Transverse colon (tissue), 4 donors: ENCODE data around the gene TLR3. TPM values are rescaled to one million over a fixed set of nuclear protein-coding genes. Genes with fewer than 3 reads are reported as not detected.

Source experiments
- DNase-seq: peaks from one replicate; pipeline ENCODE4 v3.0.0-alpha.2; 2019
- H3K27ac ChIP-seq, 4 donors: fragments of 200-600 bp; sonication (generic); 2 replicates each; pipeline ENCODE4 v1.5.1; 2016 to 2018; ENCODE audit warnings: inconsistent platforms in 4 of 4
- H3K27me3 ChIP-seq: fragments of 200-600 bp; sonication (generic); 2 replicates; pipeline ENCODE4 v1.5.1; 2017; ENCODE audit warnings: inconsistent platforms
- H3K36me3 ChIP-seq, 4 donors: fragments of 200-600 bp; sonication (generic); 2 replicates each; pipeline ENCODE4 v1.5.1; 2017 to 2019; ENCODE audit warnings: inconsistent platforms in 4 of 4
- H3K4me1 ChIP-seq, 4 donors: fragments of 200-600 bp; sonication (generic); 2 replicates each; pipeline ENCODE4 v1.5.1; 2017 to 2020; ENCODE audit warnings: inconsistent platforms in 4 of 4
- H3K4me3 ChIP-seq, 4 donors: fragments of 200-600 bp; sonication (generic); 1 replicate in 1 of 4; 2 replicates in 3 of 4; pipeline versions ENCODE4 v1.5.1 to v1.6.1; 2017 to 2019; ENCODE audit warnings: inconsistent platforms in 4 of 4
- H3K9me3 ChIP-seq, 2 donors: fragments of 200-600 bp; sonication (generic); 2 replicates each; pipeline ENCODE4 v1.5.1; 2017 to 2019; ENCODE audit warnings: inconsistent platforms in 2 of 2
- EP300 ChIP-seq: sonication (generic); formaldehyde crosslinking; IDR thresholded peaks from one replicate; pipeline ENCODE4 v1.6.1; 2017; ENCODE audit warnings: antibody characterized with exemption, low read depth
- POLR2A ChIP-seq: fragments of 450-650 bp; IDR thresholded peaks from one replicate; pipeline ENCODE4 v1.6.1; 2016; ENCODE audit warnings: antibody characterized with exemption, mild to moderate bottlenecking, moderate library complexity
- POLR2AphosphoS5 ChIP-seq, 3 donors: sonication (generic); formaldehyde crosslinking; IDR thresholded peaks; one replicate each; pipeline ENCODE4 v1.6.1; 2016; ENCODE audit warnings: antibody characterized with exemption in 3 of 3
- WGBS, 2 donors: methylation state at CpG; one replicate each; pipeline ENCODE4 v1.1.5; 2018; ENCODE audit warnings: low coverage in 1 of 2; 5-methylcytosine and 5-hydroxymethylcytosine counted together
- in situ Hi-C, 4 donors: fragments of 200-750 bp; cut with MboI; loops; one replicate each; pipeline versions ENCODE4 v1.15.0 to v1.15.1; 2017; ENCODE audit warnings: low sequenced_read_pairs in 3 of 4, low pct_ligation_motif_present in 1 of 4, low pct_unique_long_range_greater_than_20kb in 1 of 4
- intact Hi-C: fragments of 100-400 bp; cut with DNase I; formaldehyde crosslinking; loops from one replicate; pipeline ENCODE4 v1.15.1; 2023; ENCODE audit warnings: low total_unique reads
- total RNA-seq, 4 donors: library from RNA; depleted of rRNA; stranded (reverse); fragments of >200 nt; gene quantifications; one replicate each; pipeline ENCODE4 v1.1.0, GENCODE V29; 2016
- TF ChIP-seq, protein P1 (sequence below), 5 experiments: fragments of 200-600 bp in 3 of 5; fragments of 450-650 bp in 2 of 5; sonication (generic) in 3 of 5; IDR thresholded peaks; 1 replicate in 2 of 5; 2 replicates in 3 of 5; pipeline ENCODE4 v1.5.1; 2016 to 2017; ENCODE audit warnings: antibody characterized with exemption in 5 of 5, inconsistent platforms in 3 of 5, mild to moderate bottlenecking in 2 of 5, moderate library complexity in 1 of 5

The TLR3 gene
- total RNA-seq, 4 donors from 2014 or later, result 0.20 to 20.1 (median 9.8) TPM

DNA sequence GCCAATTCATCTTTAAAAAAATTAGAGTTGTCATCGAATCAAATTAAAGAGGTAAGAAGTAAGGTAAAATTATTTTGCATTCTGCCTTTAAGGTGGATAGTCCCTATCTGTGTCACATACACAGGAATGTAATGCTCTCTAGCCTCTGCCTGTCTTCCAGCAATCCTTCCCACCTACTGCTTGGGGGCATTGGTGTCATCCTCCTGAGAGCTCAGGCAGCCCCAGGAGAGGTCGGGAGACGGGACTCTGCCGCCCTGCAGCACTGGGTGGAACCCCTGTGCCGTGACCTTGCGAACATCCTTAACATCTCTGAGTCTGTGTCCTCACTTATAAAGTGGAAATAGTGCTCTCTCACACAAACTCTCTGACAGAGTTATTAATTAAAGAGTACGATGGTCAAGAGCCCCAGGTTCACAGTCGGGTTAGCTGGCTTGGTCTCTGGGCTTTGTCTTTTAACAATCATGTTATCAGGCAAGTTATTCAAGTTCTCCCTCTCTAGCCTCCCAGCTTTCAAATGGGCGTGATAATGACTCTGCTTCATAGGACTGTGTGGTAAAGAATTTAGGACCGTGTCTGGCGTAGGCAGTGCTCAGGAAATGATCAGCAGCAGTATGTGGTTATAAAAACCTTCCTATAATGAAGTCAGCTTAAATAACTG is 10.2 kb downstream of the TLR3 start:
- H3K27ac ChIP-seq, result no peak overlapping the region
- in situ Hi-C loops, result no loop called here
- DNase-seq, result no peak

DNA sequence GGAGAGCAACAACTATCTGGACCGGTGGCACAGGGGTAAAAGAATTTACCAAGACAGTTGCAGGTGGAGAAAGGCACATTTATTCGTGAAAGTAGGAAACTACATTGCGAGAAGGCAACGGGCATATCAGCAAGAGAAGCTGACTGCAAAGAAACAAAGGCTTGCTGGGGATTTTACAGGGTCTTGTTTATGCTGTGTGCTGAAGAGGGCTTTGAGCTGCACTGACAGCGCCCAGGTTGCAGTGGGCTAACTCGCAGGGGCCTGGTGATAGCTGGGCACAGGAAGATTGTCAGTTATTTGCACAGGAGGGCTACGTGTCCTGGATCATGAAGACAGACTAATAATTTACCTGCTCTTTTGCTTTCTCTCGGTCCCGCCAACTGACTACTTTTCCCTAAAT is 10.7 kb downstream of the TLR3 start:
- in situ Hi-C loops (no loop called here), intact Hi-C loops (no loop called here)
- Histone ChIP-seq H3K9me3 (no peaks in the 10 kb centered on the region), H3K4me1 (no peaks in the 10 kb centered on the region), H3K4me3 (no peak overlapping the region), H3K36me3 (no peaks in the 10 kb centered on the region), H3K27ac (no peak overlapping the region), H3K27me3 (no peaks in the 10 kb centered on the region)
- TF ChIP-seq POLR2A, result no peak
- no peak for TF ChIP-seq POLR2AphosphoS5 (IDR thresholded peaks at IDR 0.05)
- TF ChIP-seq, protein P1, sequence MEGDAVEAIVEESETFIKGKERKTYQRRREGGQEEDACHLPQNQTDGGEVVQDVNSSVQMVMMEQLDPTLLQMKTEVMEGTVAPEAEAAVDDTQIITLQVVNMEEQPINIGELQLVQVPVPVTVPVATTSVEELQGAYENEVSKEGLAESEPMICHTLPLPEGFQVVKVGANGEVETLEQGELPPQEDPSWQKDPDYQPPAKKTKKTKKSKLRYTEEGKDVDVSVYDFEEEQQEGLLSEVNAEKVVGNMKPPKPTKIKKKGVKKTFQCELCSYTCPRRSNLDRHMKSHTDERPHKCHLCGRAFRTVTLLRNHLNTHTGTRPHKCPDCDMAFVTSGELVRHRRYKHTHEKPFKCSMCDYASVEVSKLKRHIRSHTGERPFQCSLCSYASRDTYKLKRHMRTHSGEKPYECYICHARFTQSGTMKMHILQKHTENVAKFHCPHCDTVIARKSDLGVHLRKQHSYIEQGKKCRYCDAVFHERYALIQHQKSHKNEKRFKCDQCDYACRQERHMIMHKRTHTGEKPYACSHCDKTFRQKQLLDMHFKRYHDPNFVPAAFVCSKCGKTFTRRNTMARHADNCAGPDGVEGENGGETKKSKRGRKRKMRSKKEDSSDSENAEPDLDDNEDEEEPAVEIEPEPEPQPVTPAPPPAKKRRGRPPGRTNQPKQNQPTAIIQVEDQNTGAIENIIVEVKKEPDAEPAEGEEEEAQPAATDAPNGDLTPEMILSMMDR (IDR thresholded peaks at IDR 0.05), result no peak
- no peak for TF ChIP-seq EP300
- 82 to 90% methylated on average over 6 to 9 of the region's 9 CpGs for WGBS, 2 donors
- no peak for DNase-seq

More for the DNA sequence above, 10.2 kb downstream of the TLR3 start:
- H3K4me3 ChIP-seq, result no peak overlapping the region
- no peaks in the 10 kb centered on the region for H3K9me3 ChIP-seq
- H3K36me3 ChIP-seq, result no peaks in the 10 kb centered on the region
- H3K4me1 ChIP-seq, result no peaks in the 10 kb centered on the region
- TF ChIP-seq POLR2A, result no peak
- TF ChIP-seq POLR2AphosphoS5 (IDR thresholded peaks at IDR 0.05), result no peak
- TF ChIP-seq, protein P1 (IDR thresholded peaks at IDR 0.05), result no peak
- no peak for TF ChIP-seq EP300
- WGBS, 2 donors, result 69 to 84% methylated on average over 7 to 11 of the region's 11 CpGs
- intact Hi-C loops, result no loop called here
- no peaks in the 10 kb centered on the region for H3K27me3 ChIP-seq

DNA sequence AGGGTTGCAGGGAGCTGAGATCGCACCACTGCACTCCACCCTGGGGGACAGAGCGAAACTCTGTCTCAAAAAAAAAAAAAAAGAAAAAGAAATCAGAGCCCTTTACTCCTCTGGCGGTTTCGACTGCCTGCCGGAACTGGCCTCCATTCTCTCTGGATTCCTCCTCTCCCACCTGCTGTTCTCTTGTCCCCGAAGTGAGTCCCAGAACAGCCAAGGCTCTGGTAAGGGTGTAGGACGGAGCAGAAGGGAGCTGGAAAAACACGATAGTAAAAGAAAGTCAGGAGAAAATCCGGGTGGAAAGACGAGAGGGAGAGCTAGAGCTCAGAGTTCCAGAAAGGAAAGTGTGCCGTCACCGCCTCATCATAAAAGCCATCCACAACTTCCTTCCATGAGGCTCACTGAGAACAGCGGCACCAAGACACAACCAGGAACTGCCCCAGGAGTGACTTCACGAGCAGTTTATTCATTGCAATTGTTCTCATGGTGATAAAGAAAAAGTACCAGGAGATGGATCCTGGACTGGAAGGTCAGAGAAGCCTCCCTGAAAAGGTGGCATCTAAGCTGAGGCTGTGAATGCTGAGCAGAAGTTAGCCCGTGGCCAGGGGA is 12.3 kb downstream of the TLR3 start:
- no peaks in the 10 kb centered on the region for H3K36me3 ChIP-seq
- DNase-seq, result no peak
- H3K4me3 ChIP-seq, result no peak overlapping the region
- peak overlapping the region in 2 of 4 donors; percentile 32 to 34 for H3K27ac ChIP-seq
- no peaks in the 10 kb centered on the region for H3K9me3 ChIP-seq
- no peaks in the 10 kb centered on the region for H3K4me1 ChIP-seq
- in situ Hi-C loops, result no loop called here
- H3K27me3 ChIP-seq, result no peaks in the 10 kb centered on the region
- 70 to 86% methylated on average over 6 to 15 of the region's 15 CpGs for WGBS, 2 donors
- TF ChIP-seq POLR2A (no peak), POLR2AphosphoS5 (IDR thresholded peaks at IDR 0.05) (no peak), EP300 (no peak)
- TF ChIP-seq, protein P1 (IDR thresholded peaks at IDR 0.05), result no peak
- intact Hi-C loops, result no loop called here

DNA sequence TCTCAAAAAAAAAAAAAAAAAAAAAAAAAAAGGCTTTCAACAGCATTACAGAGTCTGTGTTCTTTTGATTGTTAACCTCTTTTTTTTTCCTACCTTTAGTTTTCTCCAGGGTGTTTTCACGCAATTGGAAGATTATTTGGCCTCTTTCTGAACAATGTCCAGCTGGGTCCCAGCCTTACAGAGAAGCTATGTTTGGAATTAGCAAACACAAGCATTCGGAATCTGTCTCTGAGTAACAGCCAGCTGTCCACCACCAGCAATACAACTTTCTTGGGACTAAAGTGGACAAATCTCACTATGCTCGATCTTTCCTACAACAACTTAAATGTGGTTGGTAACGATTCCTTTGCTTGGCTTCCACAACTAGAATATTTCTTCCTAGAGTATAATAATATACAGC is 13.3 kb downstream of the TLR3 start:
- H3K36me3 ChIP-seq, result no peaks in the 10 kb centered on the region
- DNase-seq, result no peak
- intact Hi-C loops (no loop called here), in situ Hi-C loops (no loop called here)
- TF ChIP-seq, protein P1 (IDR thresholded peaks at IDR 0.05), result no peak
- no peak for TF ChIP-seq POLR2A
- no peak for TF ChIP-seq POLR2AphosphoS5 (IDR thresholded peaks at IDR 0.05)
- TF ChIP-seq EP300, result no peak
- no peak overlapping the region for H3K27ac ChIP-seq
- no peaks in the 10 kb centered on the region for H3K9me3 ChIP-seq
- H3K4me3 ChIP-seq, result no peak overlapping the region
- no peaks in the 10 kb centered on the region for H3K4me1 ChIP-seq
- no peaks in the 10 kb centered on the region for H3K27me3 ChIP-seq
- whole genome bisulfite sequencing, 2 donors, result 38 to 70% methylated on average over 2 to 4 of the region's 4 CpGs
